Activated T-cell treated with anti-CD3 and anti-CD28 coated beads, Interleukin-2, amount 50 U/mL, for 4 hours (primary cell): Measurements from ENCODE around the gene RFESD. TPM values are rescaled to one million over a fixed set of nuclear protein-coding genes. Genes with fewer than 3 reads are reported as not detected.
"Not testable (repeated sequence)": the region's sequence is repeated elsewhere in the genome, so short reads cannot be mapped to it uniquely, and the experiment has no call there.

ENCODE experiments used
- ATAC-seq, 2 donors: fragments of 200-7000 bp; cut with Tn5 transposase; one replicate each; pipeline ENCODE4 v1.10.0; 2021
- DNase-seq: peaks from one replicate; pipeline ENCODE4 v3.0.0-alpha.2; 2020
- H3K27me3 Mint-ChIP-seq: one replicate; pipeline ENCODE4 v1.8.0; 2021; ENCODE audit warnings: low read depth, mixed read lengths
- H3K36me3 Mint-ChIP-seq: one replicate; pipeline ENCODE4 v1.8.0; 2022; ENCODE audit warnings: mixed read lengths; ENCODE audit not compliant: insufficient read depth
- H3K4me1 Mint-ChIP-seq: one replicate; pipeline ENCODE4 v1.8.0; 2021; ENCODE audit warnings: low read depth, mixed read lengths
- H3K4me3 Mint-ChIP-seq: one replicate; pipeline ENCODE4 v1.8.0; 2021; ENCODE audit warnings: mild to moderate bottlenecking, moderate library complexity, mixed read lengths
- H3K9me3 Mint-ChIP-seq: one replicate; pipeline ENCODE4 v1.8.0; 2021; ENCODE audit warnings: mixed read lengths
- total RNA-seq, 3 donors: library from RNA; stranded (reverse); gene quantifications; one replicate each; pipeline ENCODE4 v1.2.1, GENCODE V29; 2021

RFESD gene
- total RNA-seq, 3 donors from 2014 or later, result 3.2 to 5.4 (median 5.1) TPM

DNA sequence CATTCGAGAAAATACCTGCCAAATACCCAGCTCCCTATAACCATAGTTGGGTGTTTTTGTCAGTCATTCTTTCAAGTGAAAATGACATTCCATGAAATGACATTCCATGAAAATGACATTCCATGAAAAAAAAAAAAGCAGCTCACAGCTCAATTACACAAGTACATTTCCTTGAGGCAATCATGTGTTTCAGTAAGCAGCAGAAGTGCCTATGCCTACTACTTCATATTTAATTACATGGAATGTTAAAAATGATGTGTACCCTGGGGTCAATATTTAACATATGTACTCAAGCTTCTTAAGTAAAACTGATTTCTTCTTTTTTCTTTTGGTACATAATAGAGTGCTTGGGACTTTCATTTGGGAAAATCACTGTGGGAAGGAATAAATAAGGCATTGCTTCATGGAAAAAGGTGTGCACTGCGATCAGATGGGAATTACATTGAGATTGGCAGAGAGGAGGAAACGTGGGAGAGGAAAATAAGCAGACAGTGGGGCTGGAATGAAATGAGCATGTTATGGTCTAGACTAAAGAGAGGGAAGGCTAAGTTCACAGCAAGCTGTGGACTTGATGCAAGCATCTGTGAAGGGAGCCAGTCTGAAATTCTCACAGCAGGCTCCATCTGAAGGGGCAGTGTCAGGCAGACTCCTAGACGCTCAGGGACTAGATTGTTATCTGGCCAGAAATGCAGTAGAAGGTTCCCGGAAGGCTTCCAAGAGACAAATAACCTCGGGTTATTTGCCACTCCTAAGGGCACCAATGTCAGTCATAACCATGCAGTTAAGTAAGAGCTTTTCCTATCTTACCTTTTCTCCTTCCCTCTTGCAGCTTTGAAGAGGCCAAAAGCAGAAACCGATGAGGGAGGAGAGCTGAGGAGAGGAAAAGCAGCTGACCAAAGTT lies 51.5 kb downstream of the RFESD start:
- no peaks in the 10 kb centered on the region for H3K9me3 Mint-ChIP-seq
- no peak for ATAC-seq

DNA sequence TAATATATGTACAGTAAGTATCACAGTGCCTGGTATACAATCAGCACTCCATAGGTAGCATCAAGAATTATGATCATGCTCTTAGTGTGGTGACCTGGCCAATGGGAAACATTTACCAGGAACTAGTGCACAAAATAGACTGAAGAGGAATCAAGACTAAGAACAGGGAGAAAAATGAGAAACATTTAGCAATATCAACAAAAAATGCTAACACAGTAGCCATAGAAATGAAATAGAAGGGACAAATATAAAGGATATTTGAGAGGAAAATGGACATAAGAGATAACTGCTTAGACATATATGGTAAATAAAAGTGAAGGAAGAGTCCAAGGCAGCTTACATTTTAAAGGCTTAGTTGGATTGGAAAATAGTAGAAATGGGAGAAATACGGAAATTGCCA lies 52.8 kb downstream of the RFESD start:
- H3K9me3 Mint-ChIP-seq, result no peaks in the 10 kb centered on the region

More for the DNA sequence above, 51.5 kb downstream of the RFESD start:
- H3K36me3 Mint-ChIP-seq, result no peaks in the 10 kb centered on the region
- no peak for DNase-seq
- no peaks in the 10 kb centered on the region for H3K4me1 Mint-ChIP-seq
- H3K4me3 Mint-ChIP-seq, result no peak overlapping the region
- peaks cover 14% of the 10 kb centered on the region for H3K27me3 Mint-ChIP-seq

GRCh38 chr5:95701074-95701473 lies 54.5 kb downstream of the RFESD start:
- peaks cover 12% of the 10 kb centered on the region for H3K27me3 Mint-ChIP-seq
- no peaks in the 10 kb centered on the region for H3K4me1 Mint-ChIP-seq
- H3K4me3 Mint-ChIP-seq, result no peak overlapping the region
- H3K36me3 Mint-ChIP-seq, result no peaks in the 10 kb centered on the region
- H3K9me3 Mint-ChIP-seq, result no peaks in the 10 kb centered on the region
- ATAC-seq, result no peak
- no peak for DNase-seq

More for the DNA sequence above, 52.8 kb downstream of the RFESD start:
- H3K4me1 Mint-ChIP-seq, result no peaks in the 10 kb centered on the region
- no peaks in the 10 kb centered on the region for H3K36me3 Mint-ChIP-seq
- H3K4me3 Mint-ChIP-seq, result no peak overlapping the region
- ATAC-seq, result no peak
- DNase-seq, result no peak
- H3K27me3 Mint-ChIP-seq, result peaks cover 12% of the 10 kb centered on the region

DNA sequence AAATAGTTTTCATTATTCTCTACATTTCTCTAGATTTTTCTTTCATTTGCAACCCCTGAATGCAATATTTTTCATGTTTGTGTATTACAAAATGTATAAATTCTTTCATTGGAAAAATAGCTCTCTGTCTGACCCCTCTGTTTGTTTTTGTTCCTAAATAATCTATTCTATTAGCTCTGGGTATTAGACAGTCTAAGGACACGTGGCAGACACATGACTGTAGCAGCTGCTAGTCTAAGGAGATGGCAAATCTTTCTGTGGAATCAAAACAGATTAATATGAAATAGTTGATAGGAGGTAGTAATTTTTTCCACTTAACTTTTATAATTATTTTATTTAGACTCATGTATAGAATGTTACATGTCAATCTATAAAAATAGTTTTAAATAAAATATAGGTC lies 57.6 kb downstream of the RFESD start:
- H3K4me3 Mint-ChIP-seq, result no peak overlapping the region

GRCh38 chr5:95706196-95706595 lies 59.6 kb downstream of the RFESD start:
- DNase-seq, H3K36me3 Mint-ChIP-seq, H3K4me3 Mint-ChIP-seq, ATAC-seq, H3K9me3 Mint-ChIP-seq, H3K27me3 Mint-ChIP-seq, H3K4me1 Mint-ChIP-seq: not testable (repeated sequence)

More for the DNA sequence above, 57.6 kb downstream of the RFESD start:
- DNase-seq (no peak), ATAC-seq (no peak)
- H3K4me1 Mint-ChIP-seq, result no peaks in the 10 kb centered on the region
- H3K36me3 Mint-ChIP-seq, result no peaks in the 10 kb centered on the region
- no peaks in the 10 kb centered on the region for H3K9me3 Mint-ChIP-seq
- peaks cover 6% of the 10 kb centered on the region for H3K27me3 Mint-ChIP-seq

DNA sequence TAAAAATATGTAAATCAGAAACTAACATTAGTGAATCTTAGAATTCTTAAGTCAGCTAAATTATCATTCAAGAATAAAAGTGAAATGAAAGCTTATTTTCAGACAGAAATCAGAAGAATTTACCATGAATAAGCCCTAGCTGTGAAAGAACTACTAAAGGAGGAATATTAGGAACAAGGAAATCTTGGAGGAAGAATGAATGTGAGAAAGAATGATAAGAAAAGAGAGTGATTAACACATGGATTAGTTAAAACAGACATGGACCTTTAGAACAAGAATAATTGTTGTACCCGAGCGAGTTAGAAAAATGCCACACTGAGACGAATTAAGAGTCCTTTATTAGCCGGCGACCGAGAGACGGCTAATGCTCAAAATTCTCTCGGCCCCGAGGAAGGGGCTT lies 60.5 kb downstream of the RFESD start:
- H3K9me3 Mint-ChIP-seq, result no peaks in the 10 kb centered on the region
- H3K4me1 Mint-ChIP-seq, result no peaks in the 10 kb centered on the region
- H3K4me3 Mint-ChIP-seq, result no peak overlapping the region
- H3K36me3 Mint-ChIP-seq, result no peaks in the 10 kb centered on the region
- ATAC-seq, result no peak
- peaks cover 2% of the 10 kb centered on the region for H3K27me3 Mint-ChIP-seq
- no peak for DNase-seq

Other genes starting within 250 kb of the RFESD start
- 10 to 100 TPM; 39.8 to 42.2 (median 41.9) TPM for gene SKIC3, start 91.8 kb upstream of the RFESD start, total RNA-seq
- gene ARSK, start 91.7 kb upstream of the RFESD start, total RNA-seq, result 1 to 10 TPM; 4.2 to 5.0 (median 4.6) TPM
- under 1 TPM; 0.53 to 0.57 (median 0.55) TPM for gene GPR150, start 26.7 kb upstream of the RFESD start, total RNA-seq
- gene SPATA9, start 36.2 kb downstream of the RFESD start, total RNA-seq, result not detected
- gene RHOBTB3, start 84.6 kb downstream of the RFESD start, total RNA-seq, result 1 to 10 TPM; 2.2 to 5.0 (median 3.9) TPM
- gene GLRX, start 175.9 kb downstream of the RFESD start, total RNA-seq, result 10 to 100 TPM; 10.1 to 16.3 (median 12.8) TPM